Measurements from ENCODE around the gene ACBD6. TPM values are rescaled to one million over a fixed set of nuclear protein-coding genes. Genes with fewer than 3 reads are reported as not detected.
A peak's percentile ranks its signal among the peaks of the same experiment; 100 is the strongest.

Gene ACBD6
- total RNA-seq, 1 experiment from 2014 or later, result 74.7 TPM

DNA sequence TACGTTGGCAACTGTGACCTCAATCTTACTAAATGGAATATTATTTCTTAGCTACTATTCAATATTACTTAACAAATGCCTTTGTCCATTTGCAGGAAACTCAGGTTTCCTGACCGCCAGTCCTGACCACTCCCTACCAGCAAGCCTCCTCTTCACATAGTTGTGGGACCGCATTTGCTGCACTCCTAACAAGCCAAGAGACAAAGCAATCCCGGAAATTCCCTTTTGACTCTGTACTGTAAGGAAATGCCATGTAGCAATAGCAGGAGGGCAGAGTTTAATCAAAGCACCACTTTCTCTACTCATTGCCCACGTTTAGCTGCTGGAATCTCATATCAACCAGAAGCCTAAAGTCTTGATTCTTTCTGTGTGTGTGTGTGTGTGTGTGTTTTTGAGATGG, 28.1 kb upstream of the ACBD6 start:
- Mint-ChIP-seq H3K27me3 (ENCODE audit: insufficient read depth, unreplicated experiment) (no peaks in the 10 kb centered on the region), H3K4me1 (ENCODE audit: low read depth, unreplicated experiment) (peaks cover 30% of the 10 kb centered on the region), H3K9me3 (ENCODE audit: unreplicated experiment) (peaks cover 9% of the 10 kb centered on the region), H3K4me3 (ENCODE audit: unreplicated experiment) (no peak overlapping the region), H3K27ac (ENCODE audit: unreplicated experiment) (peak overlapping the region; percentile 59), H3K36me3 (ENCODE audit: insufficient read depth, unreplicated experiment) (no peaks in the 10 kb centered on the region)
- no TSS peak for BruUV-seq (replicated peaks)
- Histone ChIP-seq H3K4me3 (ENCODE audit: low read depth, low read length) (no peak overlapping the region), H3K9me3 (no peaks in the 10 kb centered on the region), H3K36me3 (ENCODE audit: control insufficient read depth, insufficient read depth, low read length) (no peaks in the 10 kb centered on the region), H3K4me1 (peaks cover 32% of the 10 kb centered on the region), H3K27me3 (replicated peaks; ENCODE audit: control insufficient read depth, insufficient read depth, low read length) (no peaks in the 10 kb centered on the region)
- ChIA-PET CTCF (no interaction called here), POLR2A (no interaction called here)
- intact Hi-C loops (cut with micrococcal nuclease; ENCODE audit: unreplicated experiment), result loop anchor here (5.0 kb wide), 2 partner anchors 247 to 332 kb away; no protein-coding TSS in a partner anchor
- TF ChIP-seq, protein P1, sequence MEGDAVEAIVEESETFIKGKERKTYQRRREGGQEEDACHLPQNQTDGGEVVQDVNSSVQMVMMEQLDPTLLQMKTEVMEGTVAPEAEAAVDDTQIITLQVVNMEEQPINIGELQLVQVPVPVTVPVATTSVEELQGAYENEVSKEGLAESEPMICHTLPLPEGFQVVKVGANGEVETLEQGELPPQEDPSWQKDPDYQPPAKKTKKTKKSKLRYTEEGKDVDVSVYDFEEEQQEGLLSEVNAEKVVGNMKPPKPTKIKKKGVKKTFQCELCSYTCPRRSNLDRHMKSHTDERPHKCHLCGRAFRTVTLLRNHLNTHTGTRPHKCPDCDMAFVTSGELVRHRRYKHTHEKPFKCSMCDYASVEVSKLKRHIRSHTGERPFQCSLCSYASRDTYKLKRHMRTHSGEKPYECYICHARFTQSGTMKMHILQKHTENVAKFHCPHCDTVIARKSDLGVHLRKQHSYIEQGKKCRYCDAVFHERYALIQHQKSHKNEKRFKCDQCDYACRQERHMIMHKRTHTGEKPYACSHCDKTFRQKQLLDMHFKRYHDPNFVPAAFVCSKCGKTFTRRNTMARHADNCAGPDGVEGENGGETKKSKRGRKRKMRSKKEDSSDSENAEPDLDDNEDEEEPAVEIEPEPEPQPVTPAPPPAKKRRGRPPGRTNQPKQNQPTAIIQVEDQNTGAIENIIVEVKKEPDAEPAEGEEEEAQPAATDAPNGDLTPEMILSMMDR (IDR thresholded peaks at IDR 0.05; ENCODE audit: insufficient read depth in 1 of 2, low read depth in 1 of 2, low read length in 1 of 2, severe bottlenecking in 1 of 2, unreplicated experiment in 1 of 2), result no peak
- DNase-seq, result no peak

DNA sequence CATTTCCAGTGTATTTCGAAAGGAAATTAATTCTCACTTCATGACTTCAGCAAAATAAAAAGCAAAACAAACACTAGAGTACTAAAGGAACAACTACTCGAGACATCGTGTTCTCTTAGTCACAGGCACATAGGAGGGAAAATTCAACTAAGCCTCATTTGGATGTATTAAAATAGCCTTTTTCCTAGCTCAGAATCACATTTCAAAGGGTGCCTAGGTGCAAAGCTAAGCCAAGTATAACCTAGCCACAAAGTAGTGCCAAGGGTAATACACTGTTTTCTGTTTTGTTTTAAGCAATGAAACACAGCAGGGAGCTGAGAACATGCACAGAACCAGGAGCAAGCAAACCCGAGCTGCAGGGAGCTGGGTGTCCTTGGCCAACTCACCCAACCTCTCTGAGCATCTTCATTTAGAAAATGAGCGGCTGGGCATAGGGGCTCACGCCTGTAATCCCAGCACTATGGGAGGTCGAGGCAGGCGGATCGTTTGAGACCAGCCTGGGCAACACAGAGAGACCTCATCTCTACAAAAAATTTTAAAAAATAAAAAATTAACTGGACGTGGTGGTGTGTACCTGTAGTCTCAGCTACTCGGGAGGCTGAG, 26.6 kb upstream of the ACBD6 start:
- peak overlapping the region; percentile 70 for H3K27ac Mint-ChIP-seq (ENCODE audit: unreplicated experiment)

DNA sequence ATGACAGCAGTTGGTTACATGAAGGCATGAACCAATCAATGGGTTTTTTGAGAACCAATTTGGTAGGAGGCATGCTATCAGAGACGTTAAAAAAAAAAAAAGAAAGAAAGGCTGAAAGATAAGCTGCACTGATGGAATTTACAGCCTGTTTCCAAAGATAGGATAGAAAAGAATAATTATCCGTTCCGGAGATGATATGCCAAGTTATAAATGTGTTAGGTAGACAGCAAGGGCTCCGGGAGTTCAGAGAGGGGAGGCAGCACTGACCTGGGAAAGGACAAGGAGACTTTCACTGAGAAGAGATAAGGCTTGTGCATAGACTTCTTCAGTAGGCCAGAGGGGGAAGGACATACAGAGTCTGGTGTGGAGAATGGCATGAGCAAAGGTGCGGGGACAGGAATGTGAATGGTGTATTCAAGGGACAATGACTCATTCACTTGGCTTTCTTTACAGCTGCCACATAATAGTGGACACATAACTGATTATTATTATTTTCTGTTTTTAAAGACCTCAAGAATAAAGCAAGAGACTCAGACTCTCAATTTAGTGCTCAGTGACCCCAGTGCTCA, 24.8 kb upstream of the ACBD6 start:
- Mint-ChIP-seq H3K4me3 (ENCODE audit: unreplicated experiment) (peak overlapping the region; percentile 11), H3K27me3 (ENCODE audit: insufficient read depth, unreplicated experiment) (no peaks in the 10 kb centered on the region), H3K27ac (ENCODE audit: unreplicated experiment) (peak overlapping the region; percentile 70), H3K9me3 (ENCODE audit: unreplicated experiment) (peaks cover 16% of the 10 kb centered on the region), H3K4me1 (ENCODE audit: low read depth, unreplicated experiment) (peaks cover 59% of the 10 kb centered on the region), H3K36me3 (ENCODE audit: insufficient read depth, unreplicated experiment) (peaks cover 4% of the 10 kb centered on the region)
- H3K27me3 ChIP-seq (replicated peaks; ENCODE audit: control insufficient read depth, insufficient read depth, low read length), result no peaks in the 10 kb centered on the region
- TF ChIP-seq, protein P1 (IDR thresholded peaks at IDR 0.05; ENCODE audit: insufficient read depth in 1 of 2, low read depth in 1 of 2, low read length in 1 of 2, severe bottlenecking in 1 of 2, unreplicated experiment in 1 of 2), result no peak
- H3K36me3 ChIP-seq (ENCODE audit: control insufficient read depth, insufficient read depth, low read length), result no peaks in the 10 kb centered on the region
- ChIA-PET POLR2A (no interaction called here), CTCF (no interaction called here)
- DNase-seq, result peak; percentile 60 to 85
- peaks cover 50% of the 10 kb centered on the region for H3K4me1 ChIP-seq
- intact Hi-C loops (cut with micrococcal nuclease; ENCODE audit: unreplicated experiment), result no loop called here
- no peak overlapping the region for H3K4me3 ChIP-seq (ENCODE audit: low read depth, low read length)
- no TSS peak for BruUV-seq (replicated peaks)
- no peaks in the 10 kb centered on the region for H3K9me3 ChIP-seq

More for the DNA sequence above, 26.6 kb upstream of the ACBD6 start:
- POLR2A ChIA-PET, result no interaction called here
- CTCF ChIA-PET, result no interaction called here
- Histone ChIP-seq H3K36me3 (ENCODE audit: control insufficient read depth, insufficient read depth, low read length) (no peaks in the 10 kb centered on the region), H3K27me3 (replicated peaks; ENCODE audit: control insufficient read depth, insufficient read depth, low read length) (no peaks in the 10 kb centered on the region), H3K9me3 (no peaks in the 10 kb centered on the region), H3K4me1 (peaks cover 38% of the 10 kb centered on the region), H3K4me3 (ENCODE audit: low read depth, low read length) (no peak overlapping the region)
- intact Hi-C loops (cut with micrococcal nuclease; ENCODE audit: unreplicated experiment), result no loop called here
- Mint-ChIP-seq H3K36me3 (ENCODE audit: insufficient read depth, unreplicated experiment) (no peaks in the 10 kb centered on the region), H3K4me1 (ENCODE audit: low read depth, unreplicated experiment) (peaks cover 41% of the 10 kb centered on the region), H3K9me3 (ENCODE audit: unreplicated experiment) (peaks cover 15% of the 10 kb centered on the region), H3K27me3 (ENCODE audit: insufficient read depth, unreplicated experiment) (no peaks in the 10 kb centered on the region), H3K4me3 (ENCODE audit: unreplicated experiment) (no peak overlapping the region)
- TF ChIP-seq, protein P1 (IDR thresholded peaks at IDR 0.05; ENCODE audit: insufficient read depth in 1 of 2, low read depth in 1 of 2, low read length in 1 of 2, severe bottlenecking in 1 of 2, unreplicated experiment in 1 of 2), result no peak
- no TSS peak for BruUV-seq (replicated peaks)
- DNase-seq, result no peak

Measured in Caco-2 (cell line).